HG02840 (cell line): ENCODE measurements around the gene HEBP2.
"Not testable (repeated sequence)": the region's sequence is repeated elsewhere in the genome, so short reads cannot be mapped to it uniquely, and the experiment has no call there.

Experiments
- ATAC-seq: cut with Tn5 transposase; IDR thresholded peaks from one replicate; pipeline ENCODE4 v1.9.1; 2021; ENCODE audit warnings: mild to moderate bottlenecking, moderate library complexity, moderate number of reproducible peaks; ENCODE audit not compliant: unreplicated experiment, low FRiP score

Gene HEBP2

GRCh38 chr6:138403801-138404665 is at the start of gene HEBP2:
HEBP2 (plus strand) TSS chr6:138404223; CDS start chr6:138404496, 273 bp downstream.
- ATAC-seq = peak; percentile 85

DNA sequence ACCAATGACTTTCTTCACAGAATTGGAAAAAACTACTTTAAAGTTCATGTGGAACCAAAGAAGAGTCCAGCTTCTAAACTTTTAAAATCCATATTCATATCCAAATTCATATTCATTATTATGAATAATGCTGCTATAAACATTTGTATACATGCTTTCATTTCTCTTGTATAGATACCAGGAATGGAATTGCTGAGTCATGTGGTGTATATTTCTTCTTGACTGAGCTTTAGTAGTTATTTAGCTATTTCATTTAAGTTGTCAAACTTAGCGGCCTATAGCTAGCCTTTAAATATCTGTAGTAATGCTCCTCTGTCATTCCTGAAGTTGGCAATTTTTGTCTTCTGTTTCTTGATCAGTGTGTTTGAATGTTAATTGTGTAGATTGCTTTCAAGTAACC is 46.1 kb upstream of the HEBP2 start:
- no peak for ATAC-seq

DNA sequence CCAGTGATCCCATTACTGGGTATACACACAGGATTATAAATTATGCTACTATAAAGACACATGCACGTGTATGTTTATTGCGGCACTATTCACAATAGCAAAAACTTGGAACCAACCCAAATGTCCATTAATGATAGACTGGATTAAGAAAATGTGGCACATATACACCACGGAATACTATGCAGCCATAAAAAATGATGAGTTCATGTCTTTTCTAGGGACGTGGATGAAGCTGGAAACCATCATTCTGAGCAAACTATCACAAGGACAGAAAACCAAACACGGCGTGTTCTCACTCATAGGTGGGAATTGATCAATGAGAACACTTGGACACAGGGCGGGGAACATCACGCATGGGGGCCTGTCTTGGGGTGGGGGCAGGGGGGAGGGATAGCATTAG is 35.3 kb upstream of the HEBP2 start:
- not testable (repeated sequence) for ATAC-seq

DNA sequence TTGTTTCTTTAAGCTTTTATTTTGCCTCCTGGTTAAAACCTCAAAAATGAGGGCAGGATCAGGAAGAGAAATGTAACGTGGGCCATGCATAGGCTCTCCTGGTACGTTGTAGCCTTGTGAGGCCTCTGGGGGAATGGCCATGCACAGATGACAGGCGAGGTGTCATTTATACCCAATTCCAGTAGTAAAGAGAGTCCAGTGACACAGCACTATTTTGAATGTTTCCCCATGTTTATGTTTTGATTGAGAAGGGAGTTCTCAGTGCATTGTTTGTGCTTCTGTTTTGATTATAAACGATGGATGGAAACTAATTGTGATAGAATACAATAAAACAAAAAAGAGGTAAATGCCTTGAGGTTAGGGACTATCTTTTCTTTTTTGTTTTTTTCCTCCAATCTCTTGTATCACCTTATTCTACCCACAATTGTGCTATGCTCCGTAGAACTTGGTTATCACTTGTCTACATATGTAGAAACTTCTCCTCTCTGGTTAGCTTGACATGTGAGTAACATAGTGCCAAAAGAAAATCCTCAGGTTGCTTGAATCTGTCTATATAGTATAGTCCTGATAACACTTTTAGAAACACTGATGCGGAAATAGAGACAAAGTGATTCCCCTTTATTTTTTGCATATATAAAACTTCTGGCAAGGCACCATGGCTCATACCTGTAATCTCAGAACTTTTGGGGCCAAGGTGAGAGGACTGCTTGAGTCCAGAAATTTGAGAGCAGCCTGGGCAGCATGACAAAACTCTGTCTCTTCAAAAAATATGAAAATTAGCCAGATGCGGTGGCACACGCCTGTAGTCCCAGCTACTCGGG is 33.2 kb upstream of the HEBP2 start:
- no peak for ATAC-seq

DNA sequence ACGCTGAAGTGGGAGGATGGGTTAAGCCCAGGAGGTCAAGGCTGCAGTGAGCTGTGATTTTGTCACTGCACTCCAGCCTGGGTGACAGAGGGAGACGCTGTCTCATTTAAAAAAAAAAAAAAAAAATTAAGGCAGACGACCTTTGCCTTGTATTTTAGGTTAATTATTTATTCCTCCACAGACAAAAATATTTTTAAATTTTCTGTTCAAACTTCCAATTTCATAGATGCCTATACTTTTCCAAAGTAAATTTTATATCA is 32.6 kb upstream of the HEBP2 start:
- ATAC-seq = no peak

GRCh38 chr6:138371720-138372119 is 32.3 kb upstream of the HEBP2 start:
- no peak for ATAC-seq

GRCh38 chr6:138372711-138373463 is 31.1 kb upstream of the HEBP2 start:
- ATAC-seq = no peak

DNA sequence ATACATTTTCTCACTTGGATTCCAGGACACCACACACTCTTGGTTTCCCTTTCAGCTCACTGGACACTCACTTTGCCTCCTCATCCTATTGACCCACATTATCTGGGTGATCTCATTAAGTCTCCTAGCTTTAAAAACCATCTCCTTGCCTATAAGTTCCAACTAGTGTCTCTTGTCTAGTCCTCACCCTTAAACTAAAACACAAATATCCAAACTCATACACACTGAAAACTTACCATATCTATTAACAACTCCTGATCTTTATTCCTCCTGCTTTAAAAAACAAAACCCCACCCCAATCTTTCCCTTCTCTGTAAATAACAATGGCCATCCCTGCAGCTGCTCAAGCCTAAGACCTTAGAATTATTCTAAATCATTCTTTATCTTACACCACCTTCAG is 29.8 kb upstream of the HEBP2 start:
- no peak for ATAC-seq

GRCh38 chr6:138374815-138375214 is 29.2 kb upstream of the HEBP2 start:
- no peak for ATAC-seq

- ATAC-seq = no peak
These were observed 27.0 kb upstream of the HEBP2 start for GRCh38 chr6:138377042-138377441.

- no peak for ATAC-seq
These were observed 26.2 kb upstream of the HEBP2 start, which contains the start of gene SMIM28 for GRCh38 chr6:138377844-138378243. SMIM28 (plus strand) TSS chr6:138377905; CDS start chr6:138378073, 168 bp downstream.

DNA sequence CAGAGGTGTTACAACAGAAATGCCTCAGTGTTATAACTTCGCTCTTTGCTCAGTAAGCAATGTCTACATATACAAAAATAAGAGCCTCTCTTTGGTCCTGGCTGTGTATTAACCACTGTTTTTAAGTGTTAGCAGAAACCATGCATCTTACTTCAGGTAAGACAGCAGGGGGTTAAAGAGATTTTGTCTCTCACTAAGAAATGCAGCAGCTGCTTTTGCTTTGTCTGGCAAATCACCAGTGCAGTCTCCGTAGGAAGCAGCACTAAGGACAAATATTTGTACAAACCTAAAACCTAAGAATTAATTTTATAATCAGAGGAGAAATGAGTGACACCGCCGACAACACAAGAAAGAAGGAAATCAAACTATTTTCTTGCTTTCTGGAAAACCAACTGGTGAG is 25.6 kb upstream of the HEBP2 start:
- no peak for ATAC-seq

- no peak for ATAC-seq
These were observed 21.3 kb upstream of the HEBP2 start for GRCh38 chr6:138382498-138383265.

- no peak for ATAC-seq
These were observed 20.2 kb upstream of the HEBP2 start for GRCh38 chr6:138383776-138384175.

DNA sequence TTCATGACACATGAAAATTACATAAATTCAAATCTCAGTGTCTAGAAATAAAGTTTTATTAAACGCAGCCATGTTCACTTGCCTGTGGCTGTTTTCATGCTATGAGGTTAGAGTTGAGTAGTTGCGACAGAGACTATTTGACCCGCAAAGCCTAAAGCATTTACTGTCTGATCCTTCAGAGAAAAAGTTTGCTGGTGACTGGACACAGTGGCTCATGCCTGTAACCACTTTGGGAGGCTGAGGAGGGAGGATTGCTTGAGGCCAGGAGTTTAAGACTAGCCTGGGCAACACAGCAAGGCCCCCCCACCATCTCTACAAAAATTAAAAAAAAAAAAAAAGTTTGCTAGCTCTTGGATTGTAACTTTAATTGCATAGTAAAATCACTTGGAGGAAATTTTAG is 17.1 kb upstream of the HEBP2 start:
- no peak for ATAC-seq

GRCh38 chr6:138387577-138388368 is 16.2 kb upstream of the HEBP2 start:
- no peak for ATAC-seq

DNA sequence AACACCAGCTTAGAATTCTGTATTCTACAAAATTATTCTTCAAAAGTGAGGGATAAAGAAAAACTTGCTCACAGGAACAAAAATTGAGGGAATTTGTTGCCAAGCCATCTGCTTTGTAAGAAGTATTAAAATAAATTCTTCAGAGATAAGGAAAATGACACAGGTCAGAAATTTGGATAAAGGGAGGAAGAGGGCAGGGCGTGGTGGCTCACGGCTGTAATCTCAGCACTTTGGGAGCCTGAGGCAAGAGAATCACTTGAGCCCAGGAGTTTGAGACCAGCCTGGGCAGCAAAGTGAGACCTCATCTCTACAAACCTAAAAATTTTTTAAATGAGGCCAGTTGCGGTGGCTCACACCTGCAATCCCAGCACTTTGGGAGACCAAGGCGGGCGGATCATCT is 14.5 kb upstream of the HEBP2 start:
- no peak for ATAC-seq

DNA sequence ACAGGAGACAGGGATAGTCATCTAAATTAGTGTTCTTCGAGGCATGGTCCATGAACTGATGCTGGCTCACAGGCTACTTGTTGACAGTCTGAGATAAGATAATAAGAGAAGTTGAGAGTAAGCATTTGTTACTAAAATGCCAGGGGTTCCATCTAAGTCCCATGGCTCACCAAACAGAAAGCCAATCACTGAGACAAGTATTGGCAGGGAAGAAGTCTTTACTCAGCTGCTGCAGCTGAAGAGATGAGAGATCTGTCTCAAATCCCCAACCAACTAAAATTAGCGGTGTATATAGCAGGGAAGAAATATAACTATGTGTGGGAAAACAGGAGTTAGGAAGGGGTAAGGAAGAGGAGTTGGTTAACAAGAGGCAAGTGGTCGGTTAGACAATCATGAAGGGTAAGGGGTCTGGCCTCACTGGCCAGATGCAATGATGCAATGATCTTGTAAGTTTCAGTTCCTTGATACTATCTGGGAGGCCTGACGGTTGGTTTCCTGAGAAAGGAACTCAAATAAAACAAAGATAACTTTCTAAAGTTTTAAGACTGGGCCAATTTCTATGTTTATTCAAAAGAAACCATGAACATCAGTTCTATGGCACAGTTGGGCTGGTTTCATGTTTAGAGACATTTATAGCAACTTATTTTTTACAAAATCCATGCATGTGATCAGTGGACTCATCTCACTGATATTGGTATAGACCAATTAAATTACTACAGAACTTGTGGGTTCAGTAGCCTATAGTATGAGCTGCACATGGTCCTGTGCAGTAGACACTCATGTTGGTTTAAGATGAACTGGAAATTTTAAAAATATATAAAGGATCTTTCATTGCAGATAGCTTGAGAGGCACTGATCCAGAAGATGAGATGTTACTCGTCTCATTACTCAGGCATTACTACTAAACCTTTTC is 9.9 kb upstream of the HEBP2 start:
- no peak for ATAC-seq
